Calu3 (cell line): ENCODE results near the gene PARP12. TPM values are rescaled to one million over a fixed set of nuclear protein-coding genes. Genes with fewer than 3 reads are reported as not detected.
A peak's percentile ranks its signal among the peaks of the same experiment; 100 is the strongest.
"Not testable (repeated sequence)": the region's sequence is repeated elsewhere in the genome, so short reads cannot be mapped to it uniquely, and the experiment has no call there.

Source experiments
- Bru-seq: library from RNA; stranded (reverse); fragments of 400-500 nt; gene quantifications from one replicate; lab custom pipeline; 2021; lab: Mats Ljungman, UMichigan
- BruChase-seq, 2 experiments: library from RNA; stranded (reverse); fragments of 400-500 nt; gene quantifications; one replicate each; lab custom pipeline; 2021; lab: Mats Ljungman, UMichigan
- BruUV-seq: library from RNA; stranded (reverse); fragments of 400-500 nt; replicated peaks from 2 replicates; lab custom pipeline; 2021; lab: Mats Ljungman, UMichigan
- CTCF ChIA-PET: fragments of 300-600 bp; sonication (Branson Sonifier 250); formaldehyde crosslinking; loops from one replicate; lab custom pipeline; 2022; ENCODE audit warnings: antibody characterized with exemption; lab: Charles Lee
- DNase-seq: peaks from one replicate; pipeline ENCODE4 v3.0.0; 2022
- H3K27ac Mint-ChIP-seq: one replicate; pipeline ENCODE4 v1.8.0; 2022; ENCODE audit warnings: mixed read lengths; ENCODE audit not compliant: unreplicated experiment
- H3K27me3 Mint-ChIP-seq: one replicate; pipeline ENCODE4 v1.8.0; 2022; ENCODE audit warnings: mixed read lengths; ENCODE audit not compliant: unreplicated experiment
- H3K36me3 Mint-ChIP-seq: one replicate; pipeline ENCODE4 v1.8.0; 2022; ENCODE audit warnings: mild to moderate bottlenecking, moderate library complexity, mixed read lengths; ENCODE audit not compliant: insufficient read depth, unreplicated experiment
- H3K4me1 Mint-ChIP-seq: one replicate; pipeline ENCODE4 v1.8.0; 2022; ENCODE audit warnings: mild to moderate bottlenecking, low read depth, mixed read lengths; ENCODE audit not compliant: unreplicated experiment
- H3K4me3 Mint-ChIP-seq: one replicate; pipeline ENCODE4 v1.8.0; 2022; ENCODE audit warnings: mild to moderate bottlenecking, low read depth, moderate library complexity, mixed read lengths; ENCODE audit not compliant: unreplicated experiment
- H3K9me3 Mint-ChIP-seq: one replicate; pipeline ENCODE4 v1.8.0; 2022; ENCODE audit warnings: low read depth, mixed read lengths; ENCODE audit not compliant: unreplicated experiment
- intact Hi-C: fragments of 100-400 bp; cut with micrococcal nuclease; formaldehyde crosslinking; loops from one replicate; pipeline ENCODE4 v1.10.0; 2022; ENCODE audit not compliant: unreplicated experiment
- long read RNA-seq: library from polyadenylated mRNA; stranded (forward); transcript quantifications from one replicate; pipeline ENCODE4 v2.0.0, GENCODE V29; 2022
- total RNA-seq: library from RNA; stranded (reverse); gene quantifications from 2 replicates; pipeline ENCODE4 v1.2.3, GENCODE V29; 2022
- TF ChIP-seq, protein P1 (sequence below): fragments of 200-600 bp; IDR thresholded peaks from one replicate; pipeline ENCODE4 v1.8.0; 2022; ENCODE audit warnings: antibody characterized with exemption; ENCODE audit not compliant: unreplicated experiment

PARP12 gene, protein sequence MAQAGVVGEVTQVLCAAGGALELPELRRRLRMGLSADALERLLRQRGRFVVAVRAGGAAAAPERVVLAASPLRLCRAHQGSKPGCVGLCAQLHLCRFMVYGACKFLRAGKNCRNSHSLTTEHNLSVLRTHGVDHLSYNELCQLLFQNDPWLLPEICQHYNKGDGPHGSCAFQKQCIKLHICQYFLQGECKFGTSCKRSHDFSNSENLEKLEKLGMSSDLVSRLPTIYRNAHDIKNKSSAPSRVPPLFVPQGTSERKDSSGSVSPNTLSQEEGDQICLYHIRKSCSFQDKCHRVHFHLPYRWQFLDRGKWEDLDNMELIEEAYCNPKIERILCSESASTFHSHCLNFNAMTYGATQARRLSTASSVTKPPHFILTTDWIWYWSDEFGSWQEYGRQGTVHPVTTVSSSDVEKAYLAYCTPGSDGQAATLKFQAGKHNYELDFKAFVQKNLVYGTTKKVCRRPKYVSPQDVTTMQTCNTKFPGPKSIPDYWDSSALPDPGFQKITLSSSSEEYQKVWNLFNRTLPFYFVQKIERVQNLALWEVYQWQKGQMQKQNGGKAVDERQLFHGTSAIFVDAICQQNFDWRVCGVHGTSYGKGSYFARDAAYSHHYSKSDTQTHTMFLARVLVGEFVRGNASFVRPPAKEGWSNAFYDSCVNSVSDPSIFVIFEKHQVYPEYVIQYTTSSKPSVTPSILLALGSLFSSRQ
- total RNA-seq (66.6 and 102 TPM in 2 replicates), Bru-seq, nascent RNA (percentile 91 among the genes with signal in this experiment), BruChase-seq, experiment 1, labeled RNA remaining after a 6-hour chase (percentile 84 among the genes with signal in this experiment), BruChase-seq, experiment 2, labeled RNA remaining after a 2-hour chase (percentile 90 among the genes with signal in this experiment)
- long read RNA-seq, transcript PARP12-201 (12 exons, 3,796 nt): major isoform, 49 of 74 reads
- long read RNA-seq, partial matches to known transcripts: 4 of 74 reads
- long read RNA-seq, other reads (novel, unspliced or antisense): 20 of 74 reads

DNA sequence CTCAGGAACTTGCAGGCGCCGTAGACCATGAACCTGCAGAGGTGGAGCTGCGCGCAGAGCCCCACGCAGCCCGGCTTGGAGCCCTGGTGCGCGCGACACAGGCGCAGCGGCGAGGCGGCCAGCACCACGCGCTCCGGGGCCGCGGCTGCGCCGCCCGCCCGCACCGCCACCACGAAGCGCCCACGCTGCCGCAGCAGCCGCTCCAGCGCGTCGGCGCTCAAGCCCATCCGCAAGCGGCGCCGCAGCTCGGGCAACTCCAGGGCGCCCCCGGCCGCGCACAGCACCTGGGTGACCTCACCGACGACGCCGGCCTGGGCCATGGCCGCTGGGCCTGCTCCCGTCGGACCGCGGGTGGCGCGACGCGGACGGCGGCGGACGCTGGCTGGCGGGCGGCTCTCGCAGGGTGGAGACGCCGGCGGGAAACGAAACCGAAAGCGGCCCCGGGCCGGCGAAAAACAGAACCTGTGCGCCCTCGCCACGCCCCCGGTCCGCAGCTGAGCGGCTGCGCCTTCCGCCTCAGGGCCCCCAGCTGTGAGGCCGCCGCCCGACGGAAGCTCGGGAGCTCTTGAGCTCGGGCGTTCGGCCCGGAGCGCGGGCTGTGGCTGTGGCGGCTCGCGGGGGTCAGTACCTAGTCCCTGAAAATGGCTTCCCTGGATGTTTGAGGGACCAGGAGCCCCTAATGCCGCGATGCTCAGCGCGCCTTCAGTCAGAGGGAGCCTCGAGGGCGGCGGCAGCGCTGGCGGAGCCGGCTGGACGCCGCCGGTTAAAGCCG is at the start of gene PARP12:
PARP12 (minus strand) TSS at position 424 of the 772 bp plus-strand sequence; CDS start at position 320, 104 bp downstream.
- peak; percentile 92 for DNase-seq
- H3K27ac Mint-ChIP-seq: peak within 1 kb of the TSS; percentile 55
- H3K4me3 Mint-ChIP-seq: peak within 1 kb of the TSS; percentile 55
- H3K9me3 Mint-ChIP-seq: peaks cover 14% of the 10 kb centered on the region
- H3K4me1 Mint-ChIP-seq: peaks cover 37% of the 10 kb centered on the region
- H3K27me3 Mint-ChIP-seq: no peaks in the 10 kb centered on the region
- H3K36me3 Mint-ChIP-seq: peaks cover 28% of the 10 kb centered on the region
- intact Hi-C loops: loop anchor here (5.0 kb wide), 1 partner anchor 170 kb away; no protein-coding TSS in a partner anchor
- BruUV-seq: no TSS peak
- CTCF ChIA-PET: no interaction called here
- TF ChIP-seq, protein P1, sequence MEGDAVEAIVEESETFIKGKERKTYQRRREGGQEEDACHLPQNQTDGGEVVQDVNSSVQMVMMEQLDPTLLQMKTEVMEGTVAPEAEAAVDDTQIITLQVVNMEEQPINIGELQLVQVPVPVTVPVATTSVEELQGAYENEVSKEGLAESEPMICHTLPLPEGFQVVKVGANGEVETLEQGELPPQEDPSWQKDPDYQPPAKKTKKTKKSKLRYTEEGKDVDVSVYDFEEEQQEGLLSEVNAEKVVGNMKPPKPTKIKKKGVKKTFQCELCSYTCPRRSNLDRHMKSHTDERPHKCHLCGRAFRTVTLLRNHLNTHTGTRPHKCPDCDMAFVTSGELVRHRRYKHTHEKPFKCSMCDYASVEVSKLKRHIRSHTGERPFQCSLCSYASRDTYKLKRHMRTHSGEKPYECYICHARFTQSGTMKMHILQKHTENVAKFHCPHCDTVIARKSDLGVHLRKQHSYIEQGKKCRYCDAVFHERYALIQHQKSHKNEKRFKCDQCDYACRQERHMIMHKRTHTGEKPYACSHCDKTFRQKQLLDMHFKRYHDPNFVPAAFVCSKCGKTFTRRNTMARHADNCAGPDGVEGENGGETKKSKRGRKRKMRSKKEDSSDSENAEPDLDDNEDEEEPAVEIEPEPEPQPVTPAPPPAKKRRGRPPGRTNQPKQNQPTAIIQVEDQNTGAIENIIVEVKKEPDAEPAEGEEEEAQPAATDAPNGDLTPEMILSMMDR: no peak

DNA sequence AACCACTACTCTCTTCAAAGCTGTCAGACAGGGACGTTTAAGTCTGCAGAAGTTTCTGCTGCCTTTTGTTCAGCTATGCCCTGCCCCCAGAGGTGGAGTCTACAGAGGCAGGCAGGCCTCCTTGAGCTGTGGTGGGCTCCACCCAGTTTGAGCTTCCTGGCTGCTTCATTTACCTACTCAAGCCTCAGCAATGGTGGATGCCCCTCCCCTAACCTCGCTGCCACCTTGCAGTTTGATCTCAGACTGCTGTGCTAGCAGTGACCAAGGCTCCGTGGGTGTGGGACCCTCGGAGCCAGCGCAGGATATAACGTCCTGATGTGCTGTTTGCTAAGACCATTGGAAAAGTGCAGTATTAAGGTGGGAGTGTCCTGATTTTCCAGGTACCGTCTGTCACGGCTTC is 46.0 kb upstream of the PARP12 start:
- H3K4me1 Mint-ChIP-seq, CTCF ChIA-PET, H3K27ac Mint-ChIP-seq, H3K36me3 Mint-ChIP-seq, H3K4me3 Mint-ChIP-seq, H3K9me3 Mint-ChIP-seq, intact Hi-C loops, BruUV-seq, DNase-seq, H3K27me3 Mint-ChIP-seq: not testable (repeated sequence)

DNA sequence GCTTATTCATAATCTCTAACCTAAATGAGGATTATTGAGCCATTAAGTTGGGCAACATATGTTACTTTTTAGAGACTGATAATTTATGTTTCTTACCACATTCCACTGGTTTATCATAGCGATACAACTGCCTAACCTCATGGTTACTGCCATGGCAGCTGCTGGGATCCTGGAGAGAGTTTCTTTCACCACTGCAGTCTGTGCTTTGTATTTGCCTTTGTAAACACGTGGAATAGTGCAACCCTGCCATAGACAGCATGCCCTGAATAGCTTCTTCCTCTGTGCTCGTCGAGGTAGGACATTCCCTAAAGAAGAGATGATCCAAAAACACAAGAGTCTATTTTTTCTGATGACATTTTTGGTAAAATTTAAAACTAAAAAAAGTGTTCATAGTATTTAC is 33.7 kb upstream of the PARP12 start:
- DNase-seq: no peak
- H3K4me3 Mint-ChIP-seq: no peak overlapping the region
- CTCF ChIA-PET: no interaction called here
- TF ChIP-seq, protein P1: no peak
- intact Hi-C loops: no loop called here
- H3K27ac Mint-ChIP-seq: no peak overlapping the region
- no peaks in the 10 kb centered on the region for H3K9me3 Mint-ChIP-seq
- H3K27me3 Mint-ChIP-seq: no peaks in the 10 kb centered on the region
- no peaks in the 10 kb centered on the region for H3K36me3 Mint-ChIP-seq
- no peaks in the 10 kb centered on the region for H3K4me1 Mint-ChIP-seq
- BruUV-seq: no TSS peak

DNA sequence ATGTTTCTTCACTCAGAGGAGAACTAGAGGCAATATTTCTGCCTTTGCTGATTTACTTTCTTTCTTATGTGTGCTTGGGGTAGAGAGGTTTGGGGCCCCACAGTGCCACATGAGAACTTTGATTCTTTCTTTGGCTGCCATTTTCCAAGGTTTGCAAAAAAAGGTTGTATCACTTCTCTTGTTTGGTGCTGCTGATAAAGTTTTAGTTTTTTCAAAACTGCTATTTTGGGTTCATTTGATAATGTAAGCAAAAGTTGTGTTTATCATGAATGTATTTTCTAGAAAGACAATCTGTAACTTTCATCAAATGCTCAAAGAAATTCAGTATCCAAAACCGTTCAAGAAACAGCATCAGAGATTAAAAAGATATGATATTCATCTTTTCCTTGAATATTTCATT is 30.6 kb upstream of the PARP12 start:
- TF ChIP-seq, protein P1: no peak
- BruUV-seq: no TSS peak
- no peaks in the 10 kb centered on the region for H3K36me3 Mint-ChIP-seq

More for the DNA sequence above, 30.6 kb upstream of the PARP12 start:
- Mint-ChIP-seq H3K27me3 (no peaks in the 10 kb centered on the region), H3K4me1 (no peaks in the 10 kb centered on the region), H3K9me3 (no peaks in the 10 kb centered on the region), H3K27ac (no peak overlapping the region), H3K4me3 (no peak overlapping the region)
- intact Hi-C loops: no loop called here
- no peak for DNase-seq
- CTCF ChIA-PET: no interaction called here
